ENCODE results near the gene TCEA2.
"Not testable (repeated sequence)": the region's sequence is repeated elsewhere in the genome, so short reads cannot be mapped to it uniquely, and the experiment has no call there.

TCEA2 gene

DNA sequence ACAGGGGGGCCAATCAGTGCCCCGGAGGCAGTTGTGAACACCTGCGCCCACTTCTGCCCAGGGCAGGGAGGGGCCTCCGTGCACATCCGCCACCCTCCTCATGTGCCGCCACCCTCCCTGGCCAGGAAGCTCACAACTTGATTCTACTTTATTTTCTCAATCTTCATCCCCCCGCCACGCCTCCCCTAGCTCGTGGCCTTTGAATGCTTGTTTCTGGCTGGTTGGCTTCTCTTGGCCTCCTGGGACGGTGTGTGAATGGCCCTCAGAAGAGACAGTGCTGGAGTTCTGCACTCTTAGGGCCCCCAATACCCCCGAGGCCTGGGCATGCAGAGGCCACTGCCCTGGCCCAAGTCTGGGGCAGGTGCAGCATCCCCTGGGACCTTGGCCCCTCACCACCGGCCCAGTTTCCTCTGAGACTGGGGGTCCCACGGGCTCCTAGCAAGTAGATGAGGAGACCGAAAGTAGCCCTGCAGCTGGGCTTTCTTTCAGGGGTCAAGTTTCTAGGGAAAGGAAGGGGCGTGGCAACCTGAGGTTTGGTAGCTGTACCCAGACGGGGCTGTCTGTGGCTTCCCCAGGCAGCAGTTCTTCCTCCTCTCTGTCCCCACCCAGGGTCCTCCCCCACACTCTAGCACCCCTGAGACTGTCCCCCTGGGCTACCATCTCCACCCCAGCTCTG is 15.0 kb downstream of the TCEA2 start:
- no peak for DNase-seq (ENCODE audit: low read depth)

DNA sequence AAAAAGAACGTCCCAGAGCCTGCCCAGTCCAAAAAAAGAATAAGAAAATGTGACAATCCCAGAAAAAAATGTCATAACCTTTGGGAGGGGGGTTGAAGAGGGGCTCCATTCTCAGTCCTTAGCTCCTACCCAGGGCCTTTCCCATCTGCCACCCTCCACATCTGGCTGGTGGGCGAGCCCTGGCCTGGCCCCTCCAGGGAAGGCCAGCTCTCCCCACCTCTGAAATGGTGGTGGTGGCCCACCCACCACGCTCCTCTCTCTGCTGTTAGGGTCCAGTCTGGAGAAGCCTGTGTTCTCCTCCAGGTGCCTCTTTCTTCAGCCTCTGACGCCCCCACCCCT is 15.9 kb downstream of the TCEA2 start:
- DNase-seq (ENCODE audit: low read depth) = no peak

DNA sequence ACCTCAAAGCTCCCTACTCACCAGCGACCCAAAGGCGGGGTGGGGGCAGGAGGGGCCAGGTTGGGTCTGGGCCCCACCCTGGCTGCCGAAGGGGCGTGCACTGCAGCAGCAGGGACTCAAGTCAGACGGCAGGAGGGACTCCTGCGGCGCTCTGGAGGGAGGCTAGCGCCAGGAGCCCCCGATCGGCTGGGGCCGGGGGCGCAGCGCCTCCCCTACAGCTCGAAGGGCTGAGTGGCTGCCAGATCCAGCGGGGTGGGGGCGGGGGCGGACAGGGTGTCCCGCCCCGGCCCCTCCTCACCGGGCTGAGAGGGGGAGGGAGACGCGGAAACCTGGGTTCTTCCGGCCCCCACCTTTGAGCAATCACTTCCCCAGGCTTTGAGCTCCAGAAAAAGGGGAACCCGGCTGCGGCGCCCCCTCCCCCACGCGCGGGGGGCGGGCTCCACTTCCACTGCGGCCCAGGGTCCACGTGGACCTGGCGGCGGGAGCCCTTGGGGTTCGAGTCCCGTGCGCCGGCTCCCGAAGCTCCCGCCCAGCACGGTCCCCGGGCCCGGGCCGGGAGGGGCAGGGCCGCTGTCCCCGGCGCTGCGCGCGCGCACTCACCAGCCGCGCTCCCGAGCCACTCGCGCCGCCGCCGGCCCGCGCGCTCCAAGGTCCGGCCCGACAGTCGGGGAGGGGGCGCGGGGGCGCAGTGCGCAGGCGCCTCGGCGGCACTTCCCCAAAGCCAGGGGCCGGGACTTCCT is 16.4 kb downstream of the TCEA2 start, which contains the start of gene RGS19:
TSS of gene RGS19 (minus strand) at position 246 of the 740 bp plus-strand sequence. CDS start 2,632 bp downstream, outside the sequence.
- DNase-seq (ENCODE audit: low read depth) = peak; percentile 51

DNA sequence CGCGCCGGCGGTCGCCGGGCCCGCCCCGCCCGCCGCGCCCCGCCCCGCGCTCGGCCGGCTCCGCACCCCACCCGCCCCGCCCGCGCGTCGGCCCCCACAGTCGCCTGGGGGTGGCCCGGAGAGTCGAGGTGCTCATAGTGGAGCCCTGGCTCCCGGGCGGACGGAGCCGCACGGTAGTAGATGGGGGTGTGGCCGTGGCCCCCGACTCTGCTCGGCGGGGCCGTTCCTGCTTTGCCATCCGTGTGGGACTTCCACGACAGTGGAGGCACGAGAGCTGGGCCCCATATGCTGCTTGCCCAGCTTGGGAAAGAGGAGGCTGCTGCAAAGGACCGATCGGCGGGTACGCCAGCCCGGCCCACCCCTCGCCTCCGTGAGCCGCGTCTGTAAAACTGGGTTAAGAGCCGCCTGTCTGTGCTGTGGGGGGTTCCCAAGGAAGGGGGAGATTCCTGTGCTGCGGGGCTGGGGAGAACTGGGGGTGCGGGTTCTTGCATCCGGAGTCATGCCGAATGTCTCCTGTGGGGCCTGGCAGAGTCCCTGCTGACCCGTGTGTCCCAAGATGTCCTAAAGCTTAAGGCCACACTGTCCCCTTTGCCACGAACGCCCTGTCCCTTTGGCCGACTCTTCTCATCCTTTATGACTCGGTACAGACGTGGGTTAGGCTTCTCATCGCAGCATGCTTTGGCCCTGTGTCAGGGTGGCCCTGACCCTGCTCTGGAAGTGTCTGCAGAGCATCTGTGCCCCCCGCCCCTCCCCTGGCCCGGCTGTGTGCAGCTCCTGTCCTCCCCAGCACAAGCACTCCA is 17.2 kb downstream of the TCEA2 start, which contains the start of gene OPRL1:
TSS of gene OPRL1 (plus strand) at position 70 of the 800 bp plus-strand sequence. CDS start 12,639 bp downstream, outside the sequence.
- peak; percentile 39 for DNase-seq (ENCODE audit: low read depth)

DNA sequence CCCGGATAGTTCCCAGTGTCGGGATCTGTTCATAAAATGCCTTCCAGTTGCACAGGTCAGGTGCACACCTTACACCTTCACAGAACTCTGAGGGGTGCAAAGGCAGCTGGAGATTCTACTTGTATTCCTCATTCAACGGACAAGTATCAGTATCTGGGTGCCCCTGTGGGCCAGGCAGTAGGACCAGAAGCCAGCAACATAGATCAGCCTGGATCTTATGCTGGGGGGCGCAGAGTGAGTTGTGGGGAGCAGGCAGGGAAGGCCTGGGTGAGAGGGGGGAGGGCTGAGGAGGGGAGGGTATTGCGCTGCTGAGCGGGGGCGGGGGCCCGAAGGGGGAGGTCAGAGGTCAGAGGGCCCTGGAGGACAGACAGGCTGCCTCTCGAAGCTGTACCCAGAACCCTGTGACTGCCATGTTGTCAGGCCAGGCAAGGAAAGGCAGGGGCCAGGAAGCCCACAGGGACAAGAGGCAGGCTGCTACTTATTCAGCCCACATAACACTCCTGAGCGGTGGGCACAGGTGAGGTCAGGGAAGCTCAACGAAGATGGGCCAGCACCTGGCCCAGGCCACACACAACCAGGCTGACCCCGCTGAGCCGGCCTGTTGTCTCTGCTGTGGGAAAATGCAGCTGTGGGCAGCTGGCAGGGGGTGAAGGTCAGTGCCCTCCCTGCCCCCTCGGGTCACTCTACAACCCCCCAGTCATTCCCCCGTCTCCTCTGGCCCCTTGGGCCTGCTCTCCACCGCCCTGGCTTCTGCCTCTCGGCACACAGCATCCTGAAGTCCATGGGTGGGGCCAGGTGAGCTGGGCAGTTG is 18.0 kb downstream of the TCEA2 start:
- DNase-seq (ENCODE audit: low read depth) = no peak

DNA sequence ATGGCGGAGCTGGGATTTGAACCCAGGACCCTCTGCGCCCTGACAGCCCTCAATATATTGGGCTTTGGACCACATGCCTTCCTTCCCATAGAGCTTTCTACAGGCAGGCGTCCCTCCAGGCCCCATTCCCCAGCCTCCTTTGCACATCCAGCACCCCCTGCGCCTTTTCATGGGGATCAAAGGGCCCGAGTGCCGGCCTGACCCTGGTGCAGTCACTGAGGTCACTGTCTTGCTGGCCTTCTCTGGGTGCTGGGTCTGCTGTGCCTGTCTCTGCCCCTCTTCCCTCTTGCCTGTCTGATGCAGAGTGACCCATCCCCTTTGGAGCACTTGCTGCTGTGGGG is 18.6 kb downstream of the TCEA2 start:
- no peak for DNase-seq (ENCODE audit: low read depth)

DNA sequence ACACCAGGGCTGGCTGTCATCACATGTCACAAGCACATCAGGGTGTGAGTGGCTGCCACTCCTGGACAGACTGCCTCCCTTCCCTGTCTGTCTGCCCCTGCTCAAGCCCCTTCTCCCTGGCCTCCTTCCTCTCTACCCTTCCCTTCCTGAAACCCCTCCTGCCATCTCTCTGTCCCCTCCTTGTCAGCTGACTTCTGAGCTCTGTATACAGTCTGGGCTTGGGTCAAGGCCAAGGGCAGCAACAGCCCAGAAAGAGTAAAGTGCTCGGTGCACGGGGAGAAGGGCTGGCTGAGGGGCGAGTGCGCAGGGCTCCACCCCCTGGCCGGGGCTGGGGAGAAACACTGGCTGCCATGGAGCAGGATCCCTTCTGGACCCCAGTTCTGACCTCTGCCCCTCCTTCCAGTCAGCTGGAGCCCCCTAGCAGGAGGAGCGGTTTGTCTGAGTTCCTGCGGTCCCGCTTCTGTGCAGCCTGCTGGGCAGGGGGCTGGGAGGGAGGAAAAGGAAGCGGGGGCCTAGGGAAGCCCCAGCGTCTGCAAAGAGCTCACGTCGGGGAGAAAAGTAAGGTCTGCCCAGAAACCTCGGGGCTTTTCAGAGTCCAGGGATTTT is 19.2 kb downstream of the TCEA2 start:
- no peak for DNase-seq (ENCODE audit: low read depth)

DNA sequence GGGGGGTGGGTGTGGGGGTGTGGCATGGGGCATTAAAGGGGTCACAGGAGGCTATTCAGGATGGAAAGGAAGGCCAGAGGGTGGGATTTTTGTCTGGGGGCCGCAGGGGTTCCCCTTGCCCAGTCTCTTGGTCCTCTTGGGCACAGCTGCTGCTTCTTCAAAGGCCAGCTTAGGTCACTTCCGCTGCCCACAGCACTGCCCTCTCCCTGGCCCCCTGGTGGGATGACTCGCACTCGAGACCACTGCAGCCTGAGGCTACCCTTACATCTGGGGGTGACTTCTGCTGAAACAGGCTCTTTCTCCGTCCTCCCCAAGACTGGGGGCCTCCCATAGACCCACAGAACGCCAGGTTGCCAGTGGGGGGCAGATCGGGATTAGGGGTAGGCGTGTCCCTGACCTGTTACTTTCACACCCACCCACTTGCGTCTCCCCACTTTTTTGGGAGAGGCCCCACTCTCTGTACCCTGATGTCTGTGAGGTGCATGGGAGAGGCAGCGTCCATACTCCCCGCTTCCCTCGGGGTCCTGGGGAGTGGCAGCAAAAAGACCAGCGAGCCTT is 19.9 kb downstream of the TCEA2 start:
- DNase-seq (ENCODE audit: low read depth) = no peak

DNA sequence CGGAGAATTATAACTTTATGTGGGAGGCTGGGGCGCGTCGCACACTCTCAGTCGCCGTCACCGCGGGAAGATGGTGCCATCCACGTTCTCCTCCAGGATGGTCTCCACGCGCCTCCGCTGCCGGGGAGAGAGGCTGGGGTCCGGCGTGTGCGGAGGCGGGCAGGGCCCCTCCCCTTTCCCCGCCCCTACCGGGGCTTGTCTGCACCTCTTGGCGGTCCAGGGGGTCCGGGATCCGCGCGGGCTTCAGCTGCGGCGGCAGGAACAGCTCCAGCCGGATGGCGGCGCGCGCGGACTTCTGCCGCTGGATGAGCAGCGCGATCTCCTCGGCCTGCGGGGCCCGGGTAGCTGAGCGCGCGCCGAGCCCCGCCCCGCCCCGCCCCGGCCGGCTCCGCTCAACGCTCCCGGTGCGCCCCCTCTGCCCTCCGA is 20.4 kb downstream of the TCEA2 start:
- peak; percentile 54 for DNase-seq (ENCODE audit: low read depth)

DNA sequence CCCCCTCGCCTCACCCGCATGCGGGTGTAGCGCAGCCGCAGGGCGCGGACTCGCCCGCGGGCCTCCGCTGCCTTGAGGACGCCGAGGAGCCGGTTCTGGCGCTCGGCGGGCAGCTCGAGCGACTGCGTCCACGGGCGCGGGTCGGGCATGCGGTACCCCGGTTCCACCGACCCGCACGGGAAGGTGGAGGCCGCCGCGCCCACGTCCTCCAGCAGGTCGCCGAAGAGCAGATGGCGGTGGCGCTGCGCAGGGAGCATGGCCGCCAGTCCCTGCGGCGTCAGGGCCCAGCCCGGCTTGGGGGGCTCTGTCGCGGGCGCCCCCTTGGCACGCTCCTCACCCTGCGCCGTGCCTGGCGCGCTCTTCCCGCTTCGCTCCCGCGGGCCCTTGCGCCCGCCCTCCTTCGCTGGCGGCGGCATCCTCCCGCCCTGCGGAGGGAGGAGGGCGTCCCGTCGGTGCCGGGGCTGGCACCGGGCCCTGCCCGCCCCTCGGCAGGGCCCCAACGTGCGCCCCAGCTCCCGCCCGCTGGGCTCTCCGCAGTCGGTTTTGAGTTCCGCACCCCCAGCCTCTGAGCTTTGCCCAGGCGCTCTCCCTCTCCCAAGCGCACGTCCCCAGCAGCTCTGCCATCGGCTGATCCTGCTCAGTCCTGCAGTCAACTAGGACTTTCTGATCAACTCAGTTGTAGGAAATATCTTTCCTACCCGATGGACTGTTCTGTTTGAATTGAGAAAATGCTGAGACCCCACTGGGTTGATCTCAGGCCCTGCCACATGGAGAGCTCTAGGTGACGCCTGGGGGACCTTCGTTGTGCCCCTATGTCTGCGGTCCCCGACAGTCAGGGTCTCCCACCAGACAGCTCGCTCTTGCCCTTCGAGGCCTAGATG is 21.0 kb downstream of the TCEA2 start, which contains the start of gene LKAAEAR1:
TSS of gene LKAAEAR1 (minus strand) at position 595 of the 881 bp plus-strand sequence. CDS start at position 416, 179 bp downstream.
- no peak for DNase-seq (ENCODE audit: low read depth)

DNA sequence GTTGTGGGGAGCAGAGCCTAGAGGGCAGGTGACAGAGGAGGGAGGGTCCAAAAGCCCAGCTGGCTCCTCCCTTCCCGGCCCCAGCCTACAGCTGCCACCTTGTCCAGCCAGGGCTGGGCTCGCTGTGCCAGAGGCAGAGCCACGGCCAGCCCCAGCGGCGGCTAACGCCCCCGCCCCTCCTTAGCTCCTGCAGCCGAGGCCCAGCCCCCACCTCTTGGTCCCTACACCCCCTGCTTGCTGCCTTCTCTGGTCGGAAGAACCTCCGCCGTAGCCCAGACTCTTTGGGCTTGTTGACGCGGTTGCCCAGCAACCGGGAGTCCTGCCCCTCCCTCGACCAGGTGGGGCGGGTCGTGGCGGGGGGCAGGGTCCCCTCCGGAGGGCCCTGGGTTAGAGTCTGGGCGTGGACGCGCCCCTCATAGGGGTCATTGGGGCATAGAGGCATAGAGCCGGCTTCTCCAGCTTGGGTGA is 21.7 kb downstream of the TCEA2 start:
- DNase-seq (ENCODE audit: low read depth) = no peak

DNA sequence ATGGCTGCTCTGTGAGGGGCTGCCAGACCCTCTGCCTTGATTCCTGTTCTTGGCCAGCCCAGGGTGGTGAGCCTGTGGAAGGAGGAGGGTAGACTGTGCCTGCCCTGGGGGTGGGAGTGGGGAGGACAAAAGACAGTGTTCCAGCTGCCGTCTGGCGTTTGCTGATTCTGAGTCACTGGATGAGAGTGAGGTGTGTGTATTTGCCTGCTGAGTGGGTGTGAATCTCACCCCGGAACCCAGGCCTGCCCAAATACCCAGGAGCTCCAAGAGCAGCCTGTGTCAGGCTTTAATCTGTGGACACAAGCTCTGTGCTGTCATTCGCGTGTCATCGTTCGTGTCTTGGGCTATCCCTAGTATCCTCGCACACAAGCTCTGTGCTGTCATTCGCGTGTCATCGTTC is 23.8 kb downstream of the TCEA2 start:
- no peak for DNase-seq (ENCODE audit: low read depth)

DNA sequence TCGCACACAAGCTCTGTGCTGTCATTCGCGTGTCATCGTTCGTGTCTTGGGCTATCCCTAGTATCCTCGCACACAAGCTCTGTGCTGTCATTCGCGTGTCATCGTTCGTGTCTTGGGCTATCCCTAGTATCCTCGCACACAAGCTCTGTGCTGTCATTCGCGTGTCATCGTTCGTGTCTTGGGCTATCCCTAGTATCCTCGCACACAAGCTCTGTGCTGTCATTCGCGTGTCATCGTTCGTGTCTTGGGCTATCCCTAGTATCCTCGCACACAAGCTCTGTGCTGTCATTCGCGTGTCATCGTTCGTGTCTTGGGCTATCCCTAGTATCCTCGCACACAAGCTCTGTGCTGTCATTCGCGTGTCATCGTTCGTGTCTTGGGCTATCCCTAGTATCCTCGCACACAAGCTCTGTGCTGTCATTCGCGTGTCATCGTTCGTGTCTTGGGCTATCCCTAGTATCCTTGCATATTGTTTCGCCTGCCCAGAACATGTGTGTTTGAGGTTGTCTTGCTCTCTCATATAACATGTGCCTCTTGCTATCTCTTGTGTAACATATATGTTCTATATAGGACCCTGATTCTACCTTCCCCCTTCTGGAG is 24.3 kb downstream of the TCEA2 start:
- DNase-seq (ENCODE audit: low read depth) = not testable (repeated sequence)

DNA sequence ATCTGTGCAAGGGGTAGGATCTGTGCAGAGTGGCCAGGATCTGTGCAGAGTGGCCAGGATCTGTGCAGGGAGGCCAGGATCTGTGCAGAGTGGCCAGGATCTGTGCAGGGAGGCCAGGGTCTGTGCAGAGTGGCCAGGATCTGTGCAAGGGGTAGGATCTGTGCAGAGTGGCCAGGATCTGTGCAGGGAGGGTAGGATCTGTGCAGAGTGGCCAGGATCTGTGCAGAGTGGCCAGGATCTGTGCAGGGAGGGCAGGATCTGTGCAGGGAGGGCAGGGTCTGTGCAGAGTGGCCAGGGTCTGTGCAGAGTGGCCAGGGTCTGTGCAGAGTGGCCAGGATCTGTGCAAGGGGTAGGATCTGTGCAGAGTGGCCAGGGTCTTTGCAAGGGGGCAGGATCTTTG is 25.6 kb downstream of the TCEA2 start:
- not testable (repeated sequence) for DNase-seq (ENCODE audit: low read depth)

DNA sequence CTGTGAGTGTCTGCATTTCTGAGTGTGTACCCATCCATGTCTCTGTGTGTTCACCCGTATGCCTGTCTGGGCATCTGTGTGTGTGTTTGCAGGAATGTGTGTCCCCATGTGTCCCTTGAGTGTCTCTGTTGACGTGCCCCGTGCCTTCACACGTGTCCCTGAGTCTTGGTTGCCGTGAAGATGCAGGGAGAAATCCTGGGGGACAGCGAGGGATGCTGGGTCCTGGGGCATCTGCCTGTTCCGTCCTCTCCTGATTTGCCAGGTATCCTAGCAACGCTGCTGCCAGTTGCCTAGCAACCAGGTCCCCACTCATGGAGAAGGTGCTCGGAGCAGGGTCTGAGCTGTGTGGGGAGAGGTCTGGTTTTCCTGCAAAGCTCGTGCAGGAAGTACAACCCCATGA is 27.2 kb downstream of the TCEA2 start:
- no peak for DNase-seq (ENCODE audit: low read depth)

DNA sequence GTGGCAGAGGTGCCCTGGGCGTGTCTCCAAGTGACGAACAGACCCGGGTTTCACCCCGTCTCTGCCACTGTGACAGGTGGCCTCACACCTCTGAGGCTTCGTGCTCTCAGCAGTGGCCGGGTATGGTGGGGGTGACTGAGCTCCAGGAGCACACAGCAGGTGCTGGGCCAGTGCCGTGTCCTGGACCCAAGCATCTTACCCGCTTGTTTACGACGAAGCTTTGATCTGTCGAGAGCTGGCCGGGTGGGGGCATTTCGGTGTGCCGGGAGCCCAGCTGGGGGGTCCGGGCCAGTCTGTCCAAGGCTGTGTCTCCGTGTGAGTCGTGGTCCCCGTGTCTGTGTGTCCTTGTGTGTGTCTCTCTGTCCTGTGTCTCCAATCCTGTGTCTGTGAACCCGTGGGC is 28.3 kb downstream of the TCEA2 start:
- DNase-seq (ENCODE audit: low read depth) = no peak

DNA sequence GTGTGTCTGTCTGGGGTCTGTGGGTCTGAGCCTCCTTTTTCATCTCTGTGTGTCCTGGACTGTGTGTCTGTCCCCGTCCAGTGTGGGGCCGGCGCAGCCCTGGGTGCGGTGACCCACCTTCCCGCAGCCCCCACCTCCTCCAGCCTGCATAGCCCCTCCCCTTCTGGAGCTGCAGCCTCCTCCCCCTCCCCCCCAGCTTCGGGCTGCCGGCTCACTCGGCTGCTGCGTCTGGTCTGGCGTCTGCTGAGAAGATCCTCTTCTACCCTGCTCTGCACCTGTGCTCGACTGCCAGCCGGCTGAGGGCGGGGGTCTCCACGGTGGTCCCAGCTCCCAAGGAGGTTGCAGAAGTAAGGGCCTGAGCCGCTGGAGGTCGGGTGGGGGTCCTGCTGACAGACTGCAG is 28.8 kb downstream of the TCEA2 start:
- DNase-seq (ENCODE audit: low read depth) = no peak

DNA sequence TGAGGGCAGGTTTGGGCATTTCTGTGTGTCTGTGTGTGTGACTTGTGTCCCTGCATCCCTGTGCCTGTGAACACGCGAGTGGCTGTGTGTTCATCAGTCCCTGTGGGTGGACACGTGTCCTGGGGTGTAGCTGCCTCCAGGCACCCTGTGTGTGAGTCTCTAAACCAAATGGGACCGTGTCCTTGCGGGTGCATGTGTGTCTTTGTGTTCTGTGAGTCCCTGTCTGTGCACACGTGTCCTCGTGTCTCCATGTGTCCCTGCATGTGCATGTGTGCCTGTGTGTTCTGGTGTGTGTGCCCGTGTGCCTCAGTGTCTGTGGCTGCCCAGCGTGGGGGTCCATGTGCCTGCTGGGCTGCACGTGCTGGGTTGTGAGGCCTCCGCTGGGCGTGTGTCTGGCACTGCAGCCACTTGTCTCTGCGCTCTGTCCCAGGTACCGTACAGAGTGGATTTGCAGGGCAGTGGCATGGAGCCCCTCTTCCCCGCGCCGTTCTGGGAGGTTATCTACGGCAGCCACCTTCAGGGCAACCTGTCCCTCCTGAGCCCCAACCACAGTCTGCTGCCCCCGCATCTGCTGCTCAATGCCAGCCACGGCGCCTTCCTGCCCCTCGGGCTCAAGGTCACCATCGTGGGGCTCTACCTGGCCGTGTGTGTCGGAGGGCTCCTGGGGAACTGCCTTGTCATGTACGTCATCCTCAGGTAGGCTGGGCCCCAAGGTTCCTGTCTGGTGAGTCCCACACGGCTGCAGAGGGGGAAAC is 29.4 kb downstream of the TCEA2 start:
- DNase-seq (ENCODE audit: low read depth) = no peak

DNA sequence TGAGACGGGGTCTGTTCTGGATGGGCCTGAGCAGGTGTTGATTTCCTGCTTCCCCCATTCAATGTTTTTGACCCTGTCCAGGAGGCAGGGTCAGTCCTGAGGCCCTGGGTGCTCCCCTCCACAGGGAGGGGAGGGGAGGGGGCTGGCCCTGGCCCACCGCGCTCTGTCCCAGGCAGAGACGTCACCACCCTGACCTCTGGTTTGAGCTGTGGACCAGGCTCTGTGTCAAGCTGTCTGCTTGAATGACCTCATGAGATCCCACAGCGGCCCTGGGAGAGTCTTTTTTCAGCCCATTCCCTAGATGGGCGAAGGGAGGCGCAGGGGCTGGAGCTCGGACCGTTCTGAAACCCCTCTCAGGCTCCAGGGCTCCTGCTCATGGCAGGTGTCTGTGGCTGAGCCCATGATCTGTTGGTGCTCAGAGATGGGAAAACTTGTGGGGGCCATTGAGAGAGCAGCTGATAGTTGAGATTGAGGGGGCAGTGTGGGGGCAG is 30.1 kb downstream of the TCEA2 start:
- no peak for DNase-seq (ENCODE audit: low read depth)
